SU-DHL-6 (cell line): ENCODE measurements around the gene RTBDN.

Experiments used
- EZH2phosphoT487 ChIP-seq: fragments of 200-600 bp; sonication (generic), shearing (Covaris generic); conservative IDR thresholded peaks from 2 replicates; pipeline ENCODE4 v1.6.1; 2018; ENCODE audit warnings: mild to moderate bottlenecking, antibody characterized with exemption, low read length, moderate library complexity, mixed read lengths
- TF ChIP-seq, protein P1 (sequence below): fragments of 200-600 bp; sonication (generic); IDR thresholded peaks from one replicate; pipeline ENCODE4 v1.5.1; 2017; ENCODE audit warnings: antibody characterized with exemption, mild to moderate bottlenecking, low read length, moderate library complexity; ENCODE audit not compliant: insufficient read depth, poor library complexity, severe bottlenecking

- TF ChIP-seq, protein P1, sequence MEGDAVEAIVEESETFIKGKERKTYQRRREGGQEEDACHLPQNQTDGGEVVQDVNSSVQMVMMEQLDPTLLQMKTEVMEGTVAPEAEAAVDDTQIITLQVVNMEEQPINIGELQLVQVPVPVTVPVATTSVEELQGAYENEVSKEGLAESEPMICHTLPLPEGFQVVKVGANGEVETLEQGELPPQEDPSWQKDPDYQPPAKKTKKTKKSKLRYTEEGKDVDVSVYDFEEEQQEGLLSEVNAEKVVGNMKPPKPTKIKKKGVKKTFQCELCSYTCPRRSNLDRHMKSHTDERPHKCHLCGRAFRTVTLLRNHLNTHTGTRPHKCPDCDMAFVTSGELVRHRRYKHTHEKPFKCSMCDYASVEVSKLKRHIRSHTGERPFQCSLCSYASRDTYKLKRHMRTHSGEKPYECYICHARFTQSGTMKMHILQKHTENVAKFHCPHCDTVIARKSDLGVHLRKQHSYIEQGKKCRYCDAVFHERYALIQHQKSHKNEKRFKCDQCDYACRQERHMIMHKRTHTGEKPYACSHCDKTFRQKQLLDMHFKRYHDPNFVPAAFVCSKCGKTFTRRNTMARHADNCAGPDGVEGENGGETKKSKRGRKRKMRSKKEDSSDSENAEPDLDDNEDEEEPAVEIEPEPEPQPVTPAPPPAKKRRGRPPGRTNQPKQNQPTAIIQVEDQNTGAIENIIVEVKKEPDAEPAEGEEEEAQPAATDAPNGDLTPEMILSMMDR: no peak
- no peak for TF ChIP-seq EZH2phosphoT487
Observed at GRCh38 chr19:12791345-12792050, 42.9 kb downstream of the RTBDN start, which contains the start of gene JUNB.
